ENCODE results near the gene MRRF.
"Not testable (repeated sequence)": the region's sequence is repeated elsewhere in the genome, so short reads cannot be mapped to it uniquely, and the experiment has no call there.

MRRF gene

DNA sequence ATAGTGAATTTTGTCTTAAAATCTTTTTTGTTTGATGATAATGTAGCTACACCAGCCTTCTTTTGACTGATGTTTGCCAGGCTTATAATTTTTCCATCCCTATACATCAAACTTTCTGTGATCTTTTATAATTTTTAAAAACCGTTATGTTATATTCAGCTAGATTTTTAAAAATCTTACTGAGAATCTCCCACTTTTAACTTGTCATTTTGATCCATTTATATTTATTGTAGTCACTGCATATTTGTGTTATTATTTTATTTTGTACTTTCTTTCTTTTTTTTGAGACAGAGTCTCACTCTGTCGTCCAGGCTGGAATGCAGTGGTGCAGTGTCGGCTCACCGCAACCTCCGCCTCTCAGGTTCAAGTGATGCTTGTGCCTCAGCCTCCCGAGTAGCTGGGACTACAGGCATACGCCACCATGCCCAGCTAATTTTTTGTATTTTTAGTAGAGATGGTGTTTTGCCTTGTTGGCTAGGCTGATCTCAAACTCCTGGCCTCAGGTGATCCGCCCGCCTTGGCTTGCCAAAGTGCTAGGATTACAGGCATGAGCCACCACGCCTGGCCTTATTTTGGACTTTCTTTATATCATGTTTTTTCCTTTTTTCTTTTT is 12.7 kb downstream of the MRRF start:
- DNase-seq (ENCODE audit: low read depth) = no peak

- DNase-seq (ENCODE audit: low read depth) = no peak
Measured at GRCh38 chr9:122281368-122281767, 16.7 kb downstream of the MRRF start.

DNA sequence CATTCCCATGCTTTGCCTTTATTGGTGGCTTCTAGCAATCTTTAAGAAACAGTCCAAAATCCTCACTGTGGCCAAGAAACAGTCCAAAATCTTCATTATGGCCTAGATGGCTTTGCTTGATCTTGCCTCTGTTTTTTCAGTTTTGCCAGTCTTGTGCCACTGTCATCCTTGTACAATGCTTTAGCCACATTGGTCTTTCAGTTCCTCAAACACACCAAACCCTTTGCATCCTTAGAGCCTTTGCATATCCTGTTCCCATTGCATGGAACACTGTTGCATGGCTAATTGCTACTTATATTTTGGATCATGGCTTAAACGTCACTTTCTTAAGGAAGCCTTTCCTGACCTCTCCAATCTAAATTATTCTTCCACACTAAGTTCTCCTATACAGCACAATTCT is 22.1 kb downstream of the MRRF start:
- DNase-seq (ENCODE audit: low read depth) = no peak

DNA sequence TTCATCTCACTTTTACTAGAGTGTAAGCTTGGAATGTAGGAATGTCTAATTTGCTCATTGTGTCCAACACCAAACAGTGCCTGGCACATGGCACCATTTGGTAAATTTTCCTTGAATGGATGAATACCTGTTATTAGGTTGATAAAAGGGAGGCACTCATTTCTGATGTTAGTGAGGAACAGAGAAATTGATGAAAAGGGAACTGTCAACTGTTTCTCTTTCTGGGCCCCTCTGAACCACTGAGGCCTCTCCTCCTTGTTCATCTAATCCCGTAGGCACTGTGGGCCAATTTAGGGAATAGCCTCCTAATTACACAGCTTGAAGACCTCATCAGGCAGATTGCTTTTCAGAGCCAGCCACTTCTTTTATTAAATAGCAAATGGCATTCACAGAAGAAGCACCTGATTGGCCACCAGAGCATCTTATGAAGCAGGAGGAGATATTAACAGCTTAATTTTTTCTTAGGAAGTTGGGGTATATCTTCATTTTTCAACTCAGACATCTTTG is 22.6 kb downstream of the MRRF start:
- DNase-seq (ENCODE audit: low read depth) = no peak

- DNase-seq (ENCODE audit: low read depth) = no peak
Measured at GRCh38 chr9:122291458-122291857, 26.8 kb downstream of the MRRF start.

GRCh38 chr9:122294531-122294930 is 29.8 kb downstream of the MRRF start:
- DNase-seq (ENCODE audit: low read depth) = no peak

- DNase-seq (ENCODE audit: low read depth) = no peak
Measured at GRCh38 chr9:122297512-122297911, 32.8 kb downstream of the MRRF start.

- no peak for DNase-seq (ENCODE audit: low read depth)
Measured at GRCh38 chr9:122302237-122303093, 37.8 kb downstream of the MRRF start.

DNA sequence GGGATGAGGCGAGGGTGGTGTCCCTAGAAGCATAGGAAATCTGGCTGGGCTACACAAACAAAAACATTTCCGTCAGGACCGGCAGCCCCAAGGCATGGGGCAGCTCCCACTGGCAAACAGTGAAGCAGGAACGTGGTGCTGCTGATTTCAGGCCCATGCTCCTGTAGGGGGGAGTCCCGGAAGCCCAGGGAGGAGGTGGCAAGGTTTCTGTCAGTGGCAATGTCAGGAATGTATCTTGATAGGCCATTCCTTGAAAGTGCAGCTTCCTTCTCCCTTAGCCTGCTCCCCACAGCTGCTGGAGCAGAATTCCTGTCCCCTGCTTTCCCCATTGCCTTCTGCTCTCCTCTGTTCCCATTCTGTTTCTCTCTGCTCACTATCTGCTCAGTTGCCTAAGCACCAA is 42.4 kb downstream of the MRRF start:
- DNase-seq (ENCODE audit: low read depth) = no peak

DNA sequence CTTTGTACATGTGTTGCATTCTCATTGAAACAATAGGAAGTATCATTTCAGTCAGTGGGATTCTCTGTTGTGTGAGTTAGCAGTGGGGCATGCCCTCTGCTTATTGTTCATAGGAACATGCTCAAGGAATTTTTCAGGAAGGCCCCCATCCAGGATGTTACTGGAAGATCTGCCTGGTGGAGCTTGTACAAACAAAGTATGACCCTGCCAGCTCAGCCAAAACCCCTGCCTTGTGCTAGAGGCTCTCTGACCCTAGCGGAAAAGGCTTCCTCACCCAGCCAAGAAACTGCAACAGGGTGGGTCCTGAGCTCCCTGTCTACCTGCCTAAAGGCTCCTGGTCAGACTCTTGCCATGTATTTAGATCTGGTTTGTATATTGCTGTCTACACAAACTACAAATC is 43.2 kb downstream of the MRRF start:
- no peak for DNase-seq (ENCODE audit: low read depth)

DNA sequence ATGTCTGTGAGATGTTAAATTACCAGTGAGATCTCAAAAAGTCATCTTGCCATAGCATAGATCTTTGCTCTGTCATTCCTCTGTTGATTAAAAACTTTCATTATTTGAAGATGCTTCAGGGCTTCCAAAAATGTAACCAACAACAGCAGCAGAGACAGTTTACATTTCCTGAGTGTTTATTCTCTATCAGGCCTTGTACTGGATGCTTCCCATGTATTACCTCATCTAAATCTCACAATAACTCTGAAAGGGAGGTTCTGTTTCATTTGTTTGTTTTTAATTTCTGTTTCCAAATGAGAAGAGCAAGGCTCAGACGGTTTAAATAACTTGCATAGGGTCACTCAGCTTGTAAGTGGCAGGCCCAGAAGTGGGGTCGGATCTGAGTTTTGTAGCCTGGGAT is 45.2 kb downstream of the MRRF start:
- no peak for DNase-seq (ENCODE audit: low read depth)

- DNase-seq (ENCODE audit: low read depth) = no peak
Measured at GRCh38 chr9:122314165-122314564, 49.5 kb downstream of the MRRF start.

DNA sequence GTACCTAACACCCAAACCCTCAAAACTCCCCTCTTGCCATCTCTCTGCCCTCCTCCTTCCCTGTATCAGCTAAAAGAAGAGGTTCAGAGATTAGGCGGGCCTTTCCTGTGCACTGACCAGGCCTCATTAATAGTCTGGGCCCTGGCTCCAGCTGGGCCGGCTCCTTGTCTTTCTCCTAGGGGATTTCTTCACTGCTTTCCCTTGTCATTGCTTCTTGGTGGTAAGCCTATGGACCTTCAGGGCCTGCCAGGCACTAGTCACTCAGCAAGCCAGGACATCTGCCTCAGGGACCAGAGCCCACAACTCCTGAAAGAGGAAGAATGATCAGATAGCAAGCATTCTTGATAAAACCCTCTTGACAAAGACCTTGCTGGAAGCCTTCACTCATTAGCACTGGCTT is 50.9 kb downstream of the MRRF start:
- DNase-seq (ENCODE audit: low read depth) = no peak

DNA sequence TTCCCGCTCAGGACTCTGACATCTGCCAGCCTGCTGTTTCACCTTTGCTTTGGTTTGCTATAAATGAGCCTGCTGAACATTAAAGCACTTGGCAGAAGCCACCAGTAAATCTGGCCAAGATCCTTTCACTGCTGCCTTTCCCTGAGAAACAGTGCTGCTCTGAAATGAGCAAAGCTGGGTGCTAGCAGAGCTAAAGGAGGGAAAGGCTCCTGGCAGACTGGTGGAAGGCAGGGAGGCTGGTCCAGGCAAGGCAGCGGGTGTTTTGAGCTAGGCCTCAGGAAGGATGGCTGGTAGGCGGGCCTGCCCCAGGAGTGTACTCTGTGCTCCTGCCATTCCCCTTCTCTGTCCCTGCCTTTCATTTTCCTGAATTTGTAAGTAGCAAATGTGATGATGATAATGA is 53.6 kb downstream of the MRRF start:
- no peak for DNase-seq (ENCODE audit: low read depth)

GRCh38 chr9:122320413-122320881 is 55.8 kb downstream of the MRRF start:
- DNase-seq (ENCODE audit: low read depth) = no peak

GRCh38 chr9:122322553-122322952 is 57.9 kb downstream of the MRRF start:
- DNase-seq (ENCODE audit: low read depth) = no peak

DNA sequence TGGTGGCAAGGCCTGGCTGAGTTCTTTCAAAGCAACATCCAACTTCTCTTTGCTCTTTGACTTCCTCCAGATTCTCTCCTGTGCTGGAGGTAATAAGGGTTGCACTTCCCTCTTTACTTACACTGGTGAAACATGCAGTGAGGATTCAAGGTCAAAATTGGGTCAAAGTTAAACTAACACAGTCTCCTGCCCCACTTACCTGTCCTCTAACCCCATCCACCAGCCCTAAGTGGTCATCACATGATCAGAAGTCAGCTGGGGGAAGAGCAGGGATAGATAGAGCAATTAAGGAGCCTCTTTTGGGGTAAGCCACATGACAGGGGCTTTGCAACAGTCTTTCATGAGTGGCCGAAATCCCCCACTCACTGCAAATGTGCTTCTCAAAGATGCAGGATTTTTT is 60.0 kb downstream of the MRRF start:
- DNase-seq (ENCODE audit: low read depth) = not testable (repeated sequence)

DNA sequence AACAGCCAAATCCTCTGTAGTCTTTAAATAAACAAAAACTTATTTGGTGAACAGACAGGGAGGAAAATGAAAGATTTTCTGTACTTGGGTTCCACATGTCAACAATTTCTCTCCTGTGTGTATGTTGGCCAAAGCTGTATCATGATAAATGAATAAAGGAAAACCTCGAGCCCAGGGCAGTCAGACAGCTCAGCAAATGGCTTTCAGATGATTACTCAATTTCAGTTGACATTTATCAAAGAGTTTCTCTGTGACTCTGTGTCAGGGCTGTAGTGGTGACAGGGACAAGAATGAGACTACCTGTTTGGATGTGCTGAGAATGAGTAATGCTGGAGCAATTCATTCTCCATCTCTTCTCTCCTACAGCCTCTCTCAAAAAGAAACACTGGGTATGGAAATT is 60.4 kb downstream of the MRRF start:
- DNase-seq (ENCODE audit: low read depth) = no peak

DNA sequence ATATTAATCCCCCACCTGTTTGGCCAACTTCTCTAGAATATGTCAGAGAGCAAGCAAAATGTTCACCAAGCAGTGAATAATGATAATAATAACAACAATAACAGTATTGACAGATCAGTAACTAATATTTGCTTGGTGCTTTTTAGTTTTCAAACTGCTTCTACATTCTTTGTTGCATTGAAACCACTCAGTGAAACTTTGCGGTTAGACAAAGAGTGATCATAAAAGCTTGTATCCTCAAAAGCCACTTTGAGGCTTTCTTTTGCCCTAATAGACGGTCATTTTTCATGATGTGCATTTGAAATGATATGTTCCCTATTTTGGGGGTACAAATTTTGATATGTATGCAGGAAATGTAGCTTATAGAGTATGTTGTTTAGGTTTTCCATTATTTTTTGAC is 62.5 kb downstream of the MRRF start:
- DNase-seq (ENCODE audit: low read depth) = no peak

- no peak for DNase-seq (ENCODE audit: low read depth)
Measured at GRCh38 chr9:122329597-122329996, 64.9 kb downstream of the MRRF start.

GRCh38 chr9:122330466-122330865 is 65.8 kb downstream of the MRRF start:
- not testable (repeated sequence) for DNase-seq (ENCODE audit: low read depth)

GRCh38 chr9:122331523-122331927 is 66.8 kb downstream of the MRRF start:
- no peak for DNase-seq (ENCODE audit: low read depth)

- peak; percentile 78 for DNase-seq (ENCODE audit: low read depth)
Measured at GRCh38 chr9:122332083-122332482, 67.4 kb downstream of the MRRF start.
